ENCODE measurements around the gene NUMBL. TPM values are rescaled to one million over a fixed set of nuclear protein-coding genes. Genes with fewer than 3 reads are reported as not detected.

The NUMBL gene
- total and polyA plus RNA-seq, 2 experiments from 2014 or later = 13.8 to 21.7 TPM

DNA sequence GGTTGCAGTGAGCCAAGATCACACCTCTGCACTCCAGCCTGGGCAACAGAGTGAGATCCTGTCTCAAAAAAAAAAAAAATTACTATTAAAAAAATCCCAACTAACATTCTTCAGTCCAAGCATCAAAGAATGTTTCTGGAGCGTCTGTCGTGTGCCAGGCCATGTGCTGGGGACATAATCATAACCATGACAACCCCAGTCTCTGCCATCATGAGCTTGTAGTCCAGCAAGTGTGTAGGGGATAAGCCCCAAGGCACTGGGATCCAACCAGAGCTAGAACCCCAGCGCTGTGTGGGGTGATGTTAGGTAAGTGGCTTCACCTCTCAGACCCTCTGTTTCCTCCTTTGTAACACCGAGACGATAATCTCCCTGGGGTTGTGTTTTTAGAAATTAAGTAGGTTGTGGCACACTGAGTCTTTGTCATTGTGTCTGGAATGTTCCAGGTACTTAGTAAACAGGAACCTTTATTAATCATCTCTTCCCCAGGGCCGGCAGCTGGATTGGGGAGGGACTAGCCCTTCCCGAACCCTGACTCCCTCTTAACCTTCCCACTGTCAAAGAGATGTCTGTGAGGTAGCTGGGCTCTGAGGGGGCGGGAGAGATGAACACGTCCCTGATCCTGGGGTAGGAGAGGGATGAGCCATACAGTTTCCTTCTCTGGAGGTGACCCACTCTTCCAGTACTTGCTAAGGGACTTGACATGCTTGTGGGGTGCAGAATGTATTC, 31.6 kb upstream of the NUMBL start:
- TF ChIP-seq, protein P1, sequence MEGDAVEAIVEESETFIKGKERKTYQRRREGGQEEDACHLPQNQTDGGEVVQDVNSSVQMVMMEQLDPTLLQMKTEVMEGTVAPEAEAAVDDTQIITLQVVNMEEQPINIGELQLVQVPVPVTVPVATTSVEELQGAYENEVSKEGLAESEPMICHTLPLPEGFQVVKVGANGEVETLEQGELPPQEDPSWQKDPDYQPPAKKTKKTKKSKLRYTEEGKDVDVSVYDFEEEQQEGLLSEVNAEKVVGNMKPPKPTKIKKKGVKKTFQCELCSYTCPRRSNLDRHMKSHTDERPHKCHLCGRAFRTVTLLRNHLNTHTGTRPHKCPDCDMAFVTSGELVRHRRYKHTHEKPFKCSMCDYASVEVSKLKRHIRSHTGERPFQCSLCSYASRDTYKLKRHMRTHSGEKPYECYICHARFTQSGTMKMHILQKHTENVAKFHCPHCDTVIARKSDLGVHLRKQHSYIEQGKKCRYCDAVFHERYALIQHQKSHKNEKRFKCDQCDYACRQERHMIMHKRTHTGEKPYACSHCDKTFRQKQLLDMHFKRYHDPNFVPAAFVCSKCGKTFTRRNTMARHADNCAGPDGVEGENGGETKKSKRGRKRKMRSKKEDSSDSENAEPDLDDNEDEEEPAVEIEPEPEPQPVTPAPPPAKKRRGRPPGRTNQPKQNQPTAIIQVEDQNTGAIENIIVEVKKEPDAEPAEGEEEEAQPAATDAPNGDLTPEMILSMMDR (IDR thresholded peaks at IDR 0.05; ENCODE audit: low read depth, low read length) = no peak
- H3K4me3 ChIP-seq = no peak overlapping the region
- H3K27me3 ChIP-seq = no peaks in the 10 kb centered on the region
- no peak for DNase-seq (ENCODE audit: low read depth in 1 of 2, low spot score in 1 of 2)
- H3K27ac ChIP-seq = no peak overlapping the region
- no peaks in the 10 kb centered on the region for H3K9me3 ChIP-seq (ENCODE audit: low read depth)
- peaks cover 3% of the 10 kb centered on the region for H3K4me1 ChIP-seq (ENCODE audit: low read depth)
- peaks cover 3% of the 10 kb centered on the region for H3K36me3 ChIP-seq

DNA sequence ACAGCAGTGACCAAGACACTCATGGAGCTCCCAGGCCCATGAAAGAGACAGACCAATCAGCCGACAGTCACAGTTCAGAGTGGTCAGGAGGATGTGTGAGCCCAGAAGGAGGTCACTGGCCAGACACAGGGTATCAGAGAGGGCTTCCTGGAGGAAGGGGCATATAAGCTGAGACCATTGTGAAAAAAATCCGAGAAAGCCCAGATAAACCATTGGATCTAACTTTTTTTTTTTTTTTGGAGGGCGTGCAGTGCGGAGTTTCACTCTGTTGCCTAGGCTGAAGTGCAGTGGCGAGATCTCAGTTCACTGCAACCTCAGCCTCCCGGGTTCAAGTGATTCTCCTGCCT, 30.7 kb upstream of the NUMBL start:
- no peak for DNase-seq (ENCODE audit: low read depth in 1 of 2, low spot score in 1 of 2)
- Histone ChIP-seq H3K4me3 (no peak overlapping the region), H3K36me3 (peaks cover 1% of the 10 kb centered on the region), H3K4me1 (ENCODE audit: low read depth) (peaks cover 5% of the 10 kb centered on the region), H3K27me3 (no peaks in the 10 kb centered on the region), H3K27ac (no peak overlapping the region), H3K9me3 (ENCODE audit: low read depth) (no peaks in the 10 kb centered on the region)
- TF ChIP-seq, protein P1 (IDR thresholded peaks at IDR 0.05; ENCODE audit: low read depth, low read length) = no peak

DNA sequence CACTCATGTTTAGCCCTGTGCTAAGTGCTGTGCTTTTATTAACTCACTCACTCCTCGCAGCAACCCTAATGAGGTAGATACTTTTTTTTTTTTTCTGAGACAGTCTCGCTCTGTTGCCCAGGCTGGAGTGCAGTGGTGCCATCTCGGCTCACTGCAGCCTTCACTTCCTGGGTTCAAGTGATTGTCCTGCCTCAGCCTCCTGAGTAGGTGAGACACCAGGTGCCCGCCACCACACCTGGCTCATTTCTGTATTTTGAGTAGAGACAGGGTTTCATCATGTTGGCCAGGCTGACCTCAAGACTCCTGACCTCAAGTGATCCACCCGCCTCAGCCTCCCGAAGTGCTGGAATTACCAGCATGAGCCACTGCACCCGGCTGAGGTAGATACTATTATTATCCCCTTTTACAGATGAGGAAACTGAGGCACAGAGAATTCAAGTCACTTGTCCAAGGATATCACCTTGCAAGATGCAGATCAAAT, 29.0 kb upstream of the NUMBL start:
- H3K9me3 ChIP-seq (ENCODE audit: low read depth) = no peaks in the 10 kb centered on the region
- no peak for DNase-seq (ENCODE audit: low read depth in 1 of 2, low spot score in 1 of 2)
- peak overlapping the region; percentile 95 for H3K27ac ChIP-seq
- no peaks in the 10 kb centered on the region for H3K27me3 ChIP-seq
- TF ChIP-seq, protein P1 (IDR thresholded peaks at IDR 0.05; ENCODE audit: low read depth, low read length) = no peak
- no peaks in the 10 kb centered on the region for H3K36me3 ChIP-seq
- peak overlapping the region; percentile 66 for H3K4me3 ChIP-seq
- peaks cover 10% of the 10 kb centered on the region for H3K4me1 ChIP-seq (ENCODE audit: low read depth)

DNA sequence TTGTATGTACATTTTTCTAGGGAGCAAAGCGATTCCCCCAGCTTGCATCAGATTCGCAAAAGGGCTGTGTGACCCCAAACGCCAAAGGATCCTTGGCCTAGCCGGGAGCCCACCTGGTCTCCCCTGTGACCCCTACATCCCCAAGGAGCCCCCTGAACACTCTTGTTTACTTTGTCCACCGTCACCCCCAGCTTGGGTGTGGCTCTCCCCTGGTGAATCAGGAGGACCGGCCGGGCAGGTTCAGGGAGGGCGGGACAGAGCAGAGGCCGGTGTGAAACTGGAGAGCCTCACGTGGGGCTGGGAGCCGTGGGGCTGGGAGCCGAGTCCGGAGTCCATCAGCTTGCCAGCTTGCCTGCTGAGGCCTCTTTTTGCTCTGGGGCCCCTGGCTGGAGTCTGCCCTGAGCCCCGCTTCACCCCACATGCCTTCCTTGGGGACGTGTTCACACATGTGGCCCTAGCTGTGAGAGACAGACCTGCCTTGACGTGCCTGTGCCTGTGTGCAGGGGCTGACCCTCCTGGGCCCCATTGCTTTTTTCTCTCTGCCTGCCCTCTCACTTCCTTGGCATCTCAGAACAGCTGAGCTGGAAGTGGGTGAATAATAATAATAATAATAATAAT, 28.4 kb upstream of the NUMBL start:
- Histone ChIP-seq H3K4me1 (ENCODE audit: low read depth) (peaks cover 14% of the 10 kb centered on the region), H3K36me3 (no peaks in the 10 kb centered on the region), H3K9me3 (ENCODE audit: low read depth) (no peaks in the 10 kb centered on the region), H3K27me3 (no peaks in the 10 kb centered on the region), H3K27ac (peak overlapping the region; percentile 95), H3K4me3 (peak overlapping the region; percentile 66)
- DNase-seq (ENCODE audit: low read depth in 1 of 2, low spot score in 1 of 2) = peak; percentile 49 to 61
- TF ChIP-seq, protein P1 (IDR thresholded peaks at IDR 0.05; ENCODE audit: low read depth, low read length) = no peak

DNA sequence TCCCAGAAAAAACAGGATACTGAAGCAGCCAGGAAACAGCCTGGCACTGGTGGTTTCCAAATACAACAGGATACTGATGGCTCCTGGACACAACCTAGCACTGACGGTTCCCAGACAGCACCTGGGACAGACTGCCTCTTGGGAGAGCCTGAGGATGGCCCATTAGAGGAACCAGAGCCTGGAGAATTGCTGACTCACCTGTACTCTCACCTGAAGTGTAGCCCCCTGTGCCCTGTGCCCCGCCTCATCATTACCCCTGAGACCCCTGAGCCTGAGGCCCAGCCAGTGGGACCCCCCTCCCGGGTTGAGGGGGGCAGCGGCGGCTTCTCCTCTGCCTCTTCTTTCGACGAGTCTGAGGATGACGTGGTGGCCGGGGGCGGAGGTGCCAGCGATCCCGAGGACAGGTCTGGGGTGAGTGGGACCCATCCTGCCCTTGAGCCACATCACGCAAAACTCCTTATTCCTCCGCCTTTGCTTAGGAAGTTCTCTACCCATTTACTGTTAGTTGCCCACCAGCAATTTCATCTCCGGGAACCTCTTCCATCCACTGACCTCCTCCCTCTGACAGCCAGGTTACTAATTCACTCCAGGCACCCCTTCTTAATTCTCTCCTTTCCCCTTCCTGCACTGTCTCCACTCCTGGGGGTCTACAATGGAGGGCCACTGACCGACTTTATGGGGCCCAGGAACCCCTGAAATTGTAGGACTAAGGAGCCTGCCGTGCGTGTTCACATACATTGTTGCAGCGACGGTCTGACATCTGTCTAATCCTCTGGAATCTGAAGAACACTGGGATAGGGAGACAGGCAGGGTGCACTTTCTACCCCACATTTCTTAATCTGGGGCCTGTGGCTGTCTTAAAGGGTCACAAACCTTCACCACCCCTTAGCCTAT, 27.7 kb upstream of the NUMBL start:
- no peaks in the 10 kb centered on the region for H3K27me3 ChIP-seq
- DNase-seq (ENCODE audit: low read depth in 1 of 2, low spot score in 1 of 2) = peak; percentile 6 to 33
- H3K4me3 ChIP-seq = peak overlapping the region; percentile 66
- TF ChIP-seq, protein P1 (IDR thresholded peaks at IDR 0.05; ENCODE audit: low read depth, low read length) = no peak
- H3K27ac ChIP-seq = peak overlapping the region; percentile 95
- H3K36me3 ChIP-seq = no peaks in the 10 kb centered on the region
- H3K9me3 ChIP-seq (ENCODE audit: low read depth) = no peaks in the 10 kb centered on the region
- H3K4me1 ChIP-seq (ENCODE audit: low read depth) = peaks cover 14% of the 10 kb centered on the region
